ENCODE data around the gene HEMK1.

- TF ChIP-seq TAF1 (conservative IDR thresholded peaks at IDR 0.05) = no peak
- TF ChIP-seq CTCF (IDR thresholded peaks at IDR 0.05; ENCODE audit: low read depth, low read length, missing input control) = no peak
- no peak for TF ChIP-seq REST (IDR thresholded peaks at IDR 0.05)
Observed at GRCh38 chr3:50583897-50584296, 14.6 kb downstream of the HEMK1 start.

Measured in liver (tissue), 3 donors.